HG03575 (cell line): Measurements from ENCODE around the gene GRAMD1A.
"Not testable (repeated sequence)": the region's sequence is repeated elsewhere in the genome, so short reads cannot be mapped to it uniquely, and the experiment has no call there.

Source experiments
- ATAC-seq: cut with Tn5 transposase; IDR thresholded peaks from one replicate; pipeline ENCODE4 v1.9.1; 2021; ENCODE audit not compliant: unreplicated experiment, insufficient number of reproducible peaks, low FRiP score; ENCODE audit errors: extremely low read depth

The GRAMD1A gene

GRCh38 chr19:35013820-35014754, 14.0 kb downstream of the GRAMD1A start:
- no peak for ATAC-seq

- not testable (repeated sequence) for ATAC-seq
Measured at GRCh38 chr19:35014774-35015173, 14.7 kb downstream of the GRAMD1A start.

DNA sequence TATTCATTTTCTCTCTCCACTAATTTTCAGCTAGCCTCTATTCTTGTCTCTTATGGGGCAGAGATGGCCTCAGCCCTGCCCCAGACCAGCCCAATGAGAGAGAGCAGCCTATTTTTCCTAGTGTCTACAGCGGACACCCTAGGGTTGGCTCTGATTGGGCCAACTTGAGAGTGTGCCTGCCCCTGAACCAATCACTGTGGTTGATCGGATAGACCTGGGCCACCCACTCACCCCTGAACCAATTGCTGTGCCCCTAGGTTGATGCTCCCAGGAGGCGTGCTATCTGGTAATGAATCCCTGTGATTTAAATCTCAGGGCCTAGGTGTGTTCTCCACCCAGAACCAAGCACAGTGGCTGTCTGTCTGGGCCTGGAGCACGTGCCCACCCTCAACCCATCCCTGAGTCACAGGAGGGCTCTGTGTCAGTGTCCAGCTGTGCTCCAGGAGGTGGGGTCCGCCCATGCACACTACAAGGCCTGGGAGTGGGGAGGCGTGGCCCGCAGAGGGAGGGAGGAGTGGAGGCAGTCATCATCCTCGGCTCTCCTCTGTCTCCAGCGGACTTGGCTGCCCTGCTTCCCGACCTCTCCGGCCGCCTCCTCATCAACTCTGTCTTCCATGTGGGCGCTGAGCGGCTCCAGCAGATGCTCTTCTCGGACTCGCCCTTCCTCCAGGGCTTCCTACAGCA, 15.3 kb downstream of the GRAMD1A start:
- no peak for ATAC-seq

DNA sequence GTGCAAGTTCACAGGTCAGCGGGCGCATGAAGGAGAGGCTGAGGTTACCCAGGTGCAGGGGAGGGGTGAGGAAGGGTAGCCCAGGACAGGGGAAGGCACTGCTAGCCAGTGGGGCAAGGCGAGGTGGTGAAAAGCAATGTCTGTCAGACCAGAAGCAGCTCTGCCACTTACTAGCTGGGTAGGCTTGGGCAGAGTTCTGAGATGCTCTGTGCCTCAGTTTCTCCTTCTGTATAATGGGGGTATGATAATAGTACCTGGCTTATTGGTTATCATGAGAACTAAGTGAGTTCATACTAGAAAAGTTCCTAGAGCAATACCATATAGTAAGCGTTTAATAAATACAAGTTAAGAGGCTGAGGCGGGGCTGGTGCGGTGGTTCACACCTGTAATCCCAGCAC, 15.8 kb downstream of the GRAMD1A start:
- ATAC-seq: no peak

GRCh38 chr19:35017507-35017906, 17.4 kb downstream of the GRAMD1A start:
- ATAC-seq: no peak

GRCh38 chr19:35018379-35018778, 18.3 kb downstream of the GRAMD1A start:
- ATAC-seq: no peak

- no peak for ATAC-seq
Measured at GRCh38 chr19:35019144-35019543, 19.0 kb downstream of the GRAMD1A start.

DNA sequence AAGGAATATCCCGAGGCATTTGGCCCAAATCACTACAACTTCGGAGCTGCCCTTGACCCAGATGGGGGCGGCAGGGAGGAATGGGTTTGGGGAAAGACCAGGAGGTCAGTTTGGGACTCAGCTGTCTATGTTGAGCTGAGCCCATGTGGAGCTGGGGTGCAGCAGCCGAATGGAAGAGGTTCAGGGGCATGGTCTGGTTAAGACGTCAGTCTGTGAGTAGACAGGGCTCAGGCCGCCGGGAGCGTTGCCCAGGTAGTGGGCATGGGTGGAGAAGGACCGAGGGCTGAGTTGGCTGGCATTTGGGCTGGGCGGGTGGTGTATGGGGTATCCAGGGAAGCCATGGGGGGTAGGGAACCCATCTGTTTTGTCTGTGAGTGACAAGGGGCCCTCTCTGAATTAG, 20.9 kb downstream of the GRAMD1A start:
- ATAC-seq: no peak

DNA sequence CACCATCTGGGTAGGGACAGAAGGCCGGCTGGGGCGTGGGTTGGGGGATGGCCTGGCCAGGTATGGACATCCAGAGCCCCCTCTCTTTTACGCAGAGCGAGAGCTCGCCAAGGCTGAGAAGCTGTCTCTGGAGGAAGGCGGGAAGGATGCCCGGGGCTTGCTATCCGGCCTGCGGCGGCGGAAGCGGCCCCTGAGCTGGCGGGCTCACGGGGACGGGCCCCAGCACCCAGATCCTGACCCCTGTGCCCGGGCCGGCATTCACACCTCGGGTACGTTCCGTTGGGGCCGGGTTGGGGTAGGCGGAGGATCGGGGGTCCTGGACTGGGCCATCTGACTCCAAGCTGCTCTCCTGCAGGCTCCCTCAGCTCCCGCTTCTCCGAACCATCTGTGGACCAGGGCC, 21.5 kb downstream of the GRAMD1A start:
- no peak for ATAC-seq

- ATAC-seq: no peak
Measured at GRCh38 chr19:35022460-35022859, 22.3 kb downstream of the GRAMD1A start.

GRCh38 chr19:35023428-35023827, 23.3 kb downstream of the GRAMD1A start:
- no peak for ATAC-seq

DNA sequence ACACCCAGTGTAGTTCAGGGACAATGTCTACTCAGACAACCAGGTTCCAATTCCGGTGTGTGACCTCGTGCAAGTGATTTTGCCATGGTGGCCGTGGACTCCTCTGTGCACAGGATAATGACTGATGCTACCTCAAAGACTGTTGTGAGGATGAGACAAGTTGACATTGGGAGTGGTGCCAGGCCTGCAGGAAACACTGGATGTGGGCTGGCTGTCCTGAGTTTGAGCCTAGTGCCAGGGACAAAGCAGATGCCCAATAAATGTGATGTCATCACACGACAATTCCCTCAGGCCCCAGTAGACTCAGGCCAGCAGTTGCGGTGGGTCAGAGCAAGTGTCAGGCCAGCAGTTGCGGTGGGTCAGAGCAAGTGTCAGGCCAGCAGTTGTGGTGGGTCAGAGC, 24.0 kb downstream of the GRAMD1A start:
- ATAC-seq: no peak

- no peak for ATAC-seq
Measured at GRCh38 chr19:35025969-35026368, 25.8 kb downstream of the GRAMD1A start.

DNA sequence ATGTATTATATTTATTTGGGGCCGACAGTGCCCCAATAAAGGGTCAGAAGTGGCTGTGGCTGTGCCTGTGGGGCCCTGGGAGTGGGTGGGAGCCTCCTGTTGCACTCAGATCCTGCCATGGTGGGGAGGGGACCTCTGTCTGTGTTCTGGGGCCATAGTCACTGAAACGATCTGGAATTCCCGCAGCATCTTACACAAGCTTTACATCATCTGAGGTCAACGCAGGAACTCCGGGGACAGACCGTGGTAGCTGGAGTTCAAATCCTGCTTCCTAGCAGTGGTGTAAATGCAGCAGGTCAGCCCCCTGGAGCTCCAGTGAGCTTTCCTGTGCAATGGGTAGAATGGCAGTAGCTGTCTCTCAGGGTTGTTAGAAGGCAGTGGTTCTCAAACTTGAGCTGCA, 26.3 kb downstream of the GRAMD1A start:
- ATAC-seq: no peak

DNA sequence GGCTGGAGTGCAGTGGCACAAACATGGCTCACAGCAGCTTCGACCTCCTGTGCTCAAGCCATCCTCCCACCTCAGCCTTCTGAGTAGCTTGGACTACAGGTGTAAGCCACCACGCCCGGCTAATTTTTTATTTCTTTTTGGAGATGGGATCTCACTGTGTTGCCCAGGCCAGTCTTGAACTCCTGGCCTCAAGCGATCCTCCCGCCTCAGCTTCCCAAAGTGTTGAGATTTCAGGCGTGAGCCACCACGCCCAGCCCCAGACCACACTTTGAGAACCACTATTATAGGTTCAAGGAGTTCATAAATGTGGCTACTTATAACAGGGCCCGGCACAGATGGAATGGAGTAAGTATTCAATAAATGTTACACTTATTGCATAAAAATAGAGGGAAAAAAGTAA, 26.9 kb downstream of the GRAMD1A start:
- ATAC-seq: no peak

DNA sequence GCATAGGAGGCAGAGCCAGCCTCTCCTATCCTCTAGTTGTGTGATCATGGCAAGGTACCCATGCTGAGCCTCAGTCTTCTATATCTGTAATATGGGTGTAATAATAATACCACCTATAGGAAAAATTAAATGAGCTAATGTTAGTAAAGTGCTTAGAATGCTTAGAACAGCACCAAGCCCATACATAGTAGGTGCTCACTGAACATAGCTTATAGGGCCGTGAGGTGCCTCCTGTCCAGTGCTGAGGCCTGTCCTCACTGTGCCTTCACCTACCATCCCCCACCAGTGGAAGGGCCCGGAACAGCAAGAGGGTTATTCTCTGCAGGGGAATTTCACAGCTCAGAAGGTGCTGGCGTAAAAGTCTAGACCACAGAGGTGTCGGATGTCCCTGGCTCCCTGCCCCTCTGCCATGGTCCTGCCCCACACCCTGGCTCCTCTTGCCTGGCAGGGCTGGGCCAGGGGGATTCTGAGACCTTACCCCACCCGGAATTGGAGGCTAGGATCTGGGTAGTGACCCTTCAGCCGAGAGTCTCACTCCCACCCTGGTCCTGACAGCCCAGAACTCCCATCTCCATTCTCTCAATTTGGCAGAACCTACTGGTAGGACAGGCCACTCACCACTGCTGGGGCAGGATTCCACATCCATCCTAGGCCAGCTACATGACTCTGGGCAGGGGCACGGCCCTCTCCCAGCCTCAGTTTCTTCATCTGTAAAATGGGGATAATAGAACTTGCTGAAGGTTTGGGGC, 27.9 kb downstream of the GRAMD1A start:
- ATAC-seq: no peak

DNA sequence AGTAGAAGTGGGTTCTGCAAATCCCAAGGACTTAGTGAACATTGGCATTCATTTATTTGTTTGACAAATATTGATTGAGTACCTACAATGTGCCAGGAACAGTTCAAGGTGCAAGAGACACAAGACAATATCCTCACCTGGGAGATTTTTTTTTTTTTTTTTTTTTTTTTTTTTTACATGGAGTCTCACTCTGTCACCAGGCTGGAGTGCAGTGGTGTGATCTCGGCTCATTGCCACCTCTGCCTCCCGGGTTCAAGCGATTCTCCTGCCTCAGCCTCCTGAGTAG, 28.4 kb downstream of the GRAMD1A start:
- not testable (repeated sequence) for ATAC-seq

- not testable (repeated sequence) for ATAC-seq
Measured at GRCh38 chr19:35029275-35029736, 29.2 kb downstream of the GRAMD1A start.

GRCh38 chr19:35029737-35030256, 29.7 kb downstream of the GRAMD1A start:
- no peak for ATAC-seq
